Liver (tissue), 9 donors: Measurements from ENCODE around the gene CDRT4. TPM values are rescaled to one million over a fixed set of nuclear protein-coding genes. Genes with fewer than 3 reads are reported as not detected.

Experiments
- DNase-seq: peaks from one replicate; pipeline ENCODE4 v3.0.0-alpha.2; 2017; ENCODE audit warnings: low spot score
- H3K27ac ChIP-seq, 2 donors: one replicate each; pipeline ENCODE4 v1.7.0; 2013; ENCODE audit warnings: inconsistent platforms in 2 of 2, low read length in 2 of 2, control low read depth in 1 of 2, low read depth in 1 of 2, mild to moderate bottlenecking in 1 of 2
- H3K27me3 ChIP-seq, 4 donors: one replicate each; pipeline versions ENCODE4 v1.6.1 to v1.7.0; 2013; ENCODE audit warnings: low read length in 3 of 4, inconsistent platforms in 1 of 4, mild to moderate bottlenecking in 1 of 4, moderate library complexity in 1 of 4; ENCODE audit not compliant: control insufficient read depth in 4 of 4, insufficient read depth in 4 of 4
- H3K36me3 ChIP-seq, 4 donors: one replicate each; pipeline versions ENCODE4 v1.6.1 to v1.7.0; 2013; ENCODE audit warnings: low read length in 3 of 4, mild to moderate bottlenecking in 3 of 4, low read depth in 1 of 4, moderate library complexity in 1 of 4; ENCODE audit not compliant: control insufficient read depth in 4 of 4, insufficient read depth in 3 of 4
- H3K4me1 ChIP-seq, 4 donors: one replicate each; pipeline versions ENCODE4 v1.6.1 to v1.7.0; 2013; ENCODE audit warnings: low read length in 3 of 4, mild to moderate bottlenecking in 3 of 4, moderate library complexity in 1 of 4; ENCODE audit not compliant: control insufficient read depth in 4 of 4, insufficient read depth in 4 of 4
- H3K4me3 ChIP-seq, 3 donors: one replicate each; pipeline versions ENCODE4 v1.6.1 to v1.7.0; 2013; ENCODE audit warnings: low read length in 3 of 3, control low read depth in 1 of 3, low read depth in 1 of 3, mild to moderate bottlenecking in 1 of 3
- H3K9ac ChIP-seq, 2 donors: one replicate each; pipeline ENCODE4 v1.7.0; 2013; ENCODE audit warnings: low read length in 2 of 2, mild to moderate bottlenecking in 2 of 2, moderate library complexity in 2 of 2, control low read depth in 1 of 2, low read depth in 1 of 2
- H3K9me3 ChIP-seq, 4 donors: one replicate each; pipeline versions ENCODE4 v1.6.1 to v1.7.0; 2013; ENCODE audit warnings: low read length in 3 of 4; ENCODE audit not compliant: control insufficient read depth in 4 of 4
- ATF3 ChIP-seq: IDR thresholded peaks from 2 replicates; pipeline ENCODE4 v1.6.1; 2016; ENCODE audit warnings: antibody characterized with exemption
- EGR1 ChIP-seq, 2 donors: IDR thresholded peaks; 2 replicates each; pipeline ENCODE4 v1.6.1; 2016 to 2018; ENCODE audit warnings: antibody characterized with exemption in 2 of 2, low read depth in 2 of 2
- FOXA1 ChIP-seq: IDR thresholded peaks from 2 replicates; pipeline ENCODE4 v1.6.1; 2016; ENCODE audit warnings: antibody characterized with exemption
- FOXA2 ChIP-seq: IDR thresholded peaks from 2 replicates; pipeline ENCODE4 v1.6.1; 2016; ENCODE audit warnings: antibody characterized with exemption
- HNF4A ChIP-seq, 2 donors: conservative IDR thresholded peaks; 2 replicates each; pipeline ENCODE4 v1.6.1; 2016; ENCODE audit warnings: antibody characterized with exemption in 2 of 2, mild to moderate bottlenecking in 2 of 2
- HNF4G ChIP-seq: IDR thresholded peaks from 2 replicates; pipeline ENCODE4 v1.6.1; 2016; ENCODE audit warnings: antibody characterized with exemption
- JUND ChIP-seq, 2 donors: IDR thresholded peaks; 2 replicates each; pipeline ENCODE4 v1.6.1; 2016; ENCODE audit warnings: antibody characterized with exemption in 2 of 2
- MAX ChIP-seq: IDR thresholded peaks from 2 replicates; pipeline ENCODE4 v1.6.1; 2016; ENCODE audit warnings: antibody characterized with exemption
- RAD21 ChIP-seq, 2 donors: IDR thresholded peaks; 2 replicates each; pipeline ENCODE4 v1.6.1; 2016; ENCODE audit warnings: antibody characterized with exemption in 2 of 2, mild to moderate bottlenecking in 2 of 2
- REST ChIP-seq: IDR thresholded peaks from 2 replicates; pipeline ENCODE4 v1.6.1; 2016; ENCODE audit warnings: antibody characterized with exemption, mild to moderate bottlenecking
- RXRA ChIP-seq, 2 donors: IDR thresholded peaks; 2 replicates each; pipeline ENCODE4 v1.6.1; 2017 to 2018; ENCODE audit warnings: antibody characterized with exemption in 2 of 2, mild to moderate bottlenecking in 1 of 2
- SP1 ChIP-seq: IDR thresholded peaks from 2 replicates; pipeline ENCODE4 v1.6.1; 2018; ENCODE audit warnings: antibody characterized with exemption, mild to moderate bottlenecking
- TAF1 ChIP-seq: conservative IDR thresholded peaks from 2 replicates; pipeline ENCODE4 v1.6.1; 2016; ENCODE audit warnings: antibody characterized with exemption, mild to moderate bottlenecking
- YY1 ChIP-seq: IDR thresholded peaks from 2 replicates; pipeline ENCODE4 v1.6.1; 2016; ENCODE audit warnings: antibody characterized with exemption, mild to moderate bottlenecking
- ZBTB33 ChIP-seq: IDR thresholded peaks from 2 replicates; pipeline ENCODE4 v1.6.1; 2016; ENCODE audit warnings: antibody characterized with exemption
- WGBS: extraction: QIAGEN DNeasy Blood & Tissue Kit; methylation state at CpG from one replicate; pipeline ENCODE4 v1.1.7; 2013; 5-methylcytosine and 5-hydroxymethylcytosine counted together
- polyA plus RNA-seq, 2 donors: library from polyadenylated mRNA; stranded (reverse) in 1 of 2; unstranded in 1 of 2; fragments of 200-250 nt in 1 of 2; fragments of >200 nt in 1 of 2; fragmentation: Nextera tagmentation in 1 of 2; extraction: Ambion mirVana in 1 of 2; gene quantifications; one replicate each; pipeline versions ENCODE4 v1.2.1 to v1.2.3, GENCODE V29; 2013 to 2015
- total RNA-seq, 2 donors: library from RNA; depleted of rRNA; stranded (reverse); fragments of >200 nt; gene quantifications; one replicate each; pipeline ENCODE4 v1.2.3, GENCODE V29; 2014
- donor health status: healthy.
- donor health status: healthy.
- donor health status: healthy.
- donor health status: healthy.
- donor health status: healthy.

The CDRT4 gene
- total and polyA plus RNA-seq, 4 donors, result 0.43 to 3.3 (median 1.8) TPM; not detected in 1

- TF ChIP-seq HNF4A (conservative IDR thresholded peaks at IDR 0.05) (no peak), ZBTB33 (no peak), SP1 (no peak), FOXA1 (no peak)
Observed at GRCh38 chr17:15418781-15419180, 48.6 kb downstream of the CDRT4 start.

GRCh38 chr17:15414532-15415306 is 52.7 kb downstream of the CDRT4 start:
- Histone ChIP-seq H3K9ac (no peak overlapping the region), H3K36me3 (no peaks in the 10 kb centered on the region), H3K4me3 (no peak overlapping the region), H3K27ac (no peak overlapping the region), H3K9me3 (no peaks in the 10 kb centered on the region), H3K27me3 (no peaks in the 10 kb centered on the region), H3K4me1 (no peaks in the 10 kb centered on the region)
- no peak for DNase-seq
- TF ChIP-seq HNF4G, result no peak
- TF ChIP-seq ZBTB33, result no peak
- 91% methylated on average over 14 of the region's 14 CpGs for WGBS

More at GRCh38 chr17:15418781-15419180, 48.6 kb downstream of the CDRT4 start:
- no peak for DNase-seq
- H3K4me1 ChIP-seq, result no peaks in the 10 kb centered on the region
- H3K27me3 ChIP-seq, result no peaks in the 10 kb centered on the region
- H3K9me3 ChIP-seq, result no peaks in the 10 kb centered on the region
- H3K4me3 ChIP-seq, result no peak overlapping the region
- H3K9ac ChIP-seq, result no peak overlapping the region
- no peaks in the 10 kb centered on the region for H3K36me3 ChIP-seq
- WGBS, result 86% methylated on average over 7 of the region's 7 CpGs
- H3K27ac ChIP-seq, result no peak overlapping the region

- no peaks in the 10 kb centered on the region for H3K4me1 ChIP-seq
- WGBS, result 95% methylated on average over 9 of the region's 9 CpGs
- no peaks in the 10 kb centered on the region for H3K9me3 ChIP-seq
- H3K36me3 ChIP-seq, result no peaks in the 10 kb centered on the region
- no peak for DNase-seq
- H3K27ac ChIP-seq, result no peak overlapping the region
- no peak overlapping the region for H3K4me3 ChIP-seq
- H3K27me3 ChIP-seq, result no peaks in the 10 kb centered on the region
- H3K9ac ChIP-seq, result no peak overlapping the region
- TF ChIP-seq HNF4G (no peak), TAF1 (no peak), ZBTB33 (no peak), JUND (IDR thresholded peaks at IDR 0.05) (no peak), SP1 (no peak), HNF4A (conservative IDR thresholded peaks at IDR 0.05) (no peak), REST (no peak), YY1 (no peak), MAX (no peak), FOXA1 (no peak), ATF3 (no peak), FOXA2 (no peak), EGR1 (IDR thresholded peaks at IDR 0.05; ENCODE audit: low read depth in 2 of 2) (no peak), RXRA (IDR thresholded peaks at IDR 0.05) (no peak), RAD21 (IDR thresholded peaks at IDR 0.05) (no peak)
Observed at GRCh38 chr17:15413101-15413771, 54.2 kb downstream of the CDRT4 start.
